HS-5 (cell line): ENCODE data around the gene HAVCR2.

Experiments used
- DNase-seq: peaks from one replicate; pipeline ENCODE4 v3.0.0-alpha.2; 2012; ENCODE audit warnings: low read depth

HAVCR2 gene

GRCh38 chr5:157045601-157046000 lies 63.2 kb downstream of the HAVCR2 start:
- no peak for DNase-seq

- no peak for DNase-seq
Measured at GRCh38 chr5:157038568-157039187, 70.2 kb downstream of the HAVCR2 start.
